CD14-positive monocyte (primary cell): ENCODE data around the gene PLD6. TPM values are rescaled to one million over a fixed set of nuclear protein-coding genes. Genes with fewer than 3 reads are reported as not detected.

Experiments
- DNase-seq, 3 donors: peaks; one replicate each; pipeline ENCODE4 v3.0.0-alpha.2; 2011 to 2022
- H2AFZ ChIP-seq: 2 replicates; pipeline ENCODE4 v1.6.0; 2012; ENCODE audit warnings: mild to moderate bottlenecking, low read depth, low read length, inconsistent platforms; ENCODE audit not compliant: insufficient read depth, poor library complexity, severe bottlenecking
- H3K27ac ChIP-seq, 2 donors: 1 replicate in 1 of 2; 2 replicates in 1 of 2; pipeline ENCODE4 v1.5.1; 2012 to 2013; ENCODE audit warnings: low read length in 2 of 2, control low read depth in 1 of 2, inconsistent platforms in 1 of 2, low read depth in 1 of 2, mild to moderate bottlenecking in 1 of 2
- H3K27me3 ChIP-seq, 2 donors: one replicate each; pipeline versions ENCODE4 v1.6.0 to v1.6.1; 2011 to 2013; ENCODE audit warnings: low read length in 2 of 2; ENCODE audit not compliant: control insufficient read depth in 2 of 2, insufficient read depth in 2 of 2
- H3K36me3 ChIP-seq, 2 donors: replicated peaks in 1 of 2; 1 replicate in 1 of 2; 2 replicates in 1 of 2; pipeline versions ENCODE4 v1.5.1 to v1.6.1; 2012 to 2013; ENCODE audit warnings: low read length in 2 of 2, control low read depth in 1 of 2, inconsistent platforms in 1 of 2, mild to moderate bottlenecking in 1 of 2; ENCODE audit not compliant: insufficient read depth in 2 of 2, control insufficient read depth in 1 of 2
- H3K4me1 ChIP-seq, 2 donors: 1 replicate in 1 of 2; 2 replicates in 1 of 2; pipeline versions ENCODE4 v1.5.1 to v1.6.1; 2012 to 2013; ENCODE audit warnings: low read length in 2 of 2, control low read depth in 1 of 2, inconsistent platforms in 1 of 2, mild to moderate bottlenecking in 1 of 2, moderate library complexity in 1 of 2; ENCODE audit not compliant: insufficient read depth in 2 of 2, control insufficient read depth in 1 of 2
- H3K4me2 ChIP-seq: replicated peaks from 2 replicates; pipeline ENCODE3; 2012; ENCODE audit warnings: low read length, moderate library complexity, mild to moderate bottlenecking; ENCODE audit not compliant: poor library complexity, severe bottlenecking; ENCODE audit errors: extremely low read depth
- H3K4me3 ChIP-seq, 3 experiments: fragments of 200-600 bp in 1 of 3; sonication (generic) in 1 of 3; replicated peaks in 1 of 3; 1 replicate in 2 of 3; 2 replicates in 1 of 3; pipeline ENCODE4 v1.5.1; 2011 to 2013; ENCODE audit warnings: low read length in 3 of 3, mild to moderate bottlenecking in 3 of 3, control low read depth in 2 of 3, low read depth in 2 of 3, inconsistent platforms in 1 of 3, moderate library complexity in 1 of 3
- H3K79me2 ChIP-seq: 2 replicates; pipeline ENCODE4 v1.6.0; 2012; ENCODE audit warnings: mild to moderate bottlenecking, control low read depth, inconsistent platforms, low read length, moderate library complexity; ENCODE audit not compliant: insufficient read depth
- H3K9ac ChIP-seq: 2 replicates; pipeline ENCODE4 v1.6.0; 2017; ENCODE audit warnings: low read length, mild to moderate bottlenecking; ENCODE audit not compliant: insufficient read depth, poor library complexity, severe bottlenecking
- H3K9me3 ChIP-seq, 2 donors: replicated peaks in 1 of 2; 1 replicate in 1 of 2; 2 replicates in 1 of 2; pipeline versions ENCODE4 v1.5.1 to v1.6.1; 2012 to 2013; ENCODE audit warnings: low read length in 2 of 2, control low read depth in 1 of 2; ENCODE audit not compliant: control insufficient read depth in 1 of 2, insufficient read depth in 1 of 2
- H4K20me1 ChIP-seq: 2 replicates; pipeline ENCODE4 v1.6.0; 2012; ENCODE audit warnings: mild to moderate bottlenecking, low read length, control low read depth, moderate library complexity; ENCODE audit not compliant: insufficient read depth
- H3K27ac Mint-ChIP-seq, 7 donors: one replicate each; pipeline ENCODE4 v1.8.0; 2020; ENCODE audit warnings: mild to moderate bottlenecking in 7 of 7, mixed read lengths in 7 of 7, moderate library complexity in 6 of 7, inconsistent platforms in 2 of 7
- H3K27me3 Mint-ChIP-seq, 3 donors: one replicate each; pipeline ENCODE4 v1.8.0; 2021 to 2022; ENCODE audit warnings: low read depth in 3 of 3, mild to moderate bottlenecking in 3 of 3, mixed read lengths in 3 of 3, moderate library complexity in 3 of 3, inconsistent platforms in 1 of 3
- H3K36me3 Mint-ChIP-seq, 2 donors: one replicate each; pipeline ENCODE4 v1.8.0; 2020; ENCODE audit warnings: mixed read lengths in 2 of 2, inconsistent platforms in 1 of 2, mild to moderate bottlenecking in 1 of 2
- H3K4me1 Mint-ChIP-seq: one replicate; pipeline ENCODE4 v1.8.0; 2020; ENCODE audit warnings: mild to moderate bottlenecking, mixed read lengths
- H3K4me3 Mint-ChIP-seq, 2 donors: one replicate each; pipeline ENCODE4 v1.8.0; 2020; ENCODE audit warnings: mild to moderate bottlenecking in 2 of 2, mixed read lengths in 2 of 2, moderate library complexity in 1 of 2
- H3K9me3 Mint-ChIP-seq, 7 donors: one replicate each; pipeline ENCODE4 v1.8.0; 2020 to 2022; ENCODE audit warnings: mixed read lengths in 7 of 7, mild to moderate bottlenecking in 6 of 7, moderate library complexity in 6 of 7, inconsistent platforms in 2 of 7
- WGBS: methylation state at CpG from one replicate; pipeline ENCODE4 v1.1.5; 2013; ENCODE audit warnings: missing lambda C conversion rate; ENCODE audit not compliant: insufficient coverage; 5-methylcytosine and 5-hydroxymethylcytosine counted together
- intact Hi-C, 2 donors: fragments of 100-400 bp; cut with micrococcal nuclease; formaldehyde crosslinking; loops; one replicate each; pipeline versions ENCODE4 v1.15.0 to v1.15.1; 2023
- polyA plus RNA-seq, 3 donors: library from polyadenylated mRNA; depleted of rRNA in 1 of 3; unstranded in 2 of 3; stranded (reverse) in 1 of 3; fragments of 300-500 nt in 2 of 3; fragments of >200 nt in 1 of 3; fragmentation: Illumina TruSeq in 2 of 3; gene quantifications; 1 replicate in 2 of 3; 2 replicates in 1 of 3; pipeline ENCODE4 v1.2.3, GENCODE V29; 2012 to 2021
- TF ChIP-seq, protein P1 (sequence below): fragments of 200-600 bp; IDR thresholded peaks from one replicate; pipeline ENCODE4 v1.8.0; 2022; ENCODE audit warnings: antibody characterized with exemption, mild to moderate bottlenecking

Gene PLD6
- polyA plus RNA-seq, 3 donors: 0.16 to 0.76 (median 0.50) TPM

DNA sequence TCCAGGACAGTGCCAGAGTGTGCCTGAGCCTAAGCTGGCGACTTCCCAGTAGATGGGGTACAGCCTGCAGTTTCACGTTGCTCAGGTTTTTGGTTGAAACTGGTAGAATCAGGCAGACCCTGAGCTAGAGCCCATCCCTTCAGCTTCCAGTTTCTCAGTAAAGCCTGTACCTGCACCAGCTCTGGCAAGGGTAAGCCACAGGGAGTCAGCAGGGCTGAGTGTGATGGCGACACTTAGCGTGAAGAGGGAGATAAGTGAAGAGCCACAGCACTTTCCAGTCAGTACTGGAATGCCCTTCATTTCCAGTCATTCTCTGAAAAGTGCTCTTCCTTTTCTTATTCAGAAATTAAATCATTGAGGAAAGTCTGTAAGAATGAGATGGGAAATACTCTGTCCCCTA lies 22.4 kb downstream of the PLD6 start:
- H3K4me3 Mint-ChIP-seq: no peak overlapping the region
- no peaks in the 10 kb centered on the region for H3K27me3 ChIP-seq

GRCh38 chr17:17182598-17183136 lies 23.5 kb downstream of the PLD6 start:
- TF ChIP-seq, protein P1, sequence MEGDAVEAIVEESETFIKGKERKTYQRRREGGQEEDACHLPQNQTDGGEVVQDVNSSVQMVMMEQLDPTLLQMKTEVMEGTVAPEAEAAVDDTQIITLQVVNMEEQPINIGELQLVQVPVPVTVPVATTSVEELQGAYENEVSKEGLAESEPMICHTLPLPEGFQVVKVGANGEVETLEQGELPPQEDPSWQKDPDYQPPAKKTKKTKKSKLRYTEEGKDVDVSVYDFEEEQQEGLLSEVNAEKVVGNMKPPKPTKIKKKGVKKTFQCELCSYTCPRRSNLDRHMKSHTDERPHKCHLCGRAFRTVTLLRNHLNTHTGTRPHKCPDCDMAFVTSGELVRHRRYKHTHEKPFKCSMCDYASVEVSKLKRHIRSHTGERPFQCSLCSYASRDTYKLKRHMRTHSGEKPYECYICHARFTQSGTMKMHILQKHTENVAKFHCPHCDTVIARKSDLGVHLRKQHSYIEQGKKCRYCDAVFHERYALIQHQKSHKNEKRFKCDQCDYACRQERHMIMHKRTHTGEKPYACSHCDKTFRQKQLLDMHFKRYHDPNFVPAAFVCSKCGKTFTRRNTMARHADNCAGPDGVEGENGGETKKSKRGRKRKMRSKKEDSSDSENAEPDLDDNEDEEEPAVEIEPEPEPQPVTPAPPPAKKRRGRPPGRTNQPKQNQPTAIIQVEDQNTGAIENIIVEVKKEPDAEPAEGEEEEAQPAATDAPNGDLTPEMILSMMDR: no peak
- H3K4me3 Mint-ChIP-seq: no peak overlapping the region
- H3K36me3 Mint-ChIP-seq: peaks cover 54 to 77% of the 10 kb centered on the region in 2 donors
- H3K4me2 ChIP-seq: no peak overlapping the region
- no peak overlapping the region for H2AFZ ChIP-seq
- H3K79me2 ChIP-seq: no peaks in the 10 kb centered on the region
- intact Hi-C loops: no loop called here
- peaks cover 0 to 3% (median 0%) of the 10 kb centered on the region in 3 donors for H3K27me3 Mint-ChIP-seq
- no peak overlapping the region for H3K4me3 ChIP-seq
- H3K4me1 ChIP-seq: peaks cover 22% of the 10 kb centered on the region in 2 donors
- peak overlapping the region in 1 of 7 donors; percentile 41 for H3K27ac Mint-ChIP-seq
- no peaks in the 10 kb centered on the region for H3K27me3 ChIP-seq
- H3K9me3 Mint-ChIP-seq: no peaks in the 10 kb centered on the region
- peaks cover 51 to 83% of the 10 kb centered on the region in 2 donors for H3K36me3 ChIP-seq
- no peaks in the 10 kb centered on the region for H4K20me1 ChIP-seq
- DNase-seq: no peak
- H3K4me1 Mint-ChIP-seq: peaks cover 30% of the 10 kb centered on the region
- 100% methylated on average over 6 of the region's 6 CpGs for WGBS
- H3K9ac ChIP-seq: no peak overlapping the region
- no peak overlapping the region for H3K27ac ChIP-seq
- no peaks in the 10 kb centered on the region for H3K9me3 ChIP-seq

More for the DNA sequence above, 22.4 kb downstream of the PLD6 start:
- TF ChIP-seq, protein P1: no peak
- 82% methylated on average over 2 of the region's 4 CpGs for WGBS
- no peaks in the 10 kb centered on the region for H3K79me2 ChIP-seq
- no peak overlapping the region for H3K9ac ChIP-seq
- intact Hi-C loops: no loop called here
- no peaks in the 10 kb centered on the region for H4K20me1 ChIP-seq
- no peak overlapping the region for H3K4me2 ChIP-seq
- H3K9me3 ChIP-seq: no peaks in the 10 kb centered on the region
- no peak overlapping the region for H3K4me3 ChIP-seq
- no peak overlapping the region for H3K27ac Mint-ChIP-seq
- peaks cover 30% of the 10 kb centered on the region for H3K4me1 Mint-ChIP-seq
- H3K27ac ChIP-seq: no peak overlapping the region
- H3K27me3 Mint-ChIP-seq: peaks cover 0 to 3% (median 0%) of the 10 kb centered on the region in 3 donors
- peaks cover 41 to 83% of the 10 kb centered on the region in 2 donors for H3K36me3 ChIP-seq
- peaks cover 22% of the 10 kb centered on the region in 2 donors for H3K4me1 ChIP-seq
- no peak for DNase-seq
- H3K9me3 Mint-ChIP-seq: no peaks in the 10 kb centered on the region
- no peak overlapping the region for H2AFZ ChIP-seq
- H3K36me3 Mint-ChIP-seq: peaks cover 56 to 70% of the 10 kb centered on the region in 2 donors
